DOHH2 (cell line): ENCODE data around the gene ZW10.

Experiments
- EZH2phosphoT487 ChIP-seq: fragments of 200-600 bp; sonication (generic); IDR thresholded peaks from 2 replicates; pipeline ENCODE4 v1.6.1; 2017; ENCODE audit warnings: borderline replicate concordance, mild to moderate bottlenecking, antibody characterized with exemption, low read length, moderate library complexity, mixed read lengths
- TF ChIP-seq, protein P1 (sequence below): fragments of 200-600 bp; sonication (generic); IDR thresholded peaks from one replicate; pipeline ENCODE4 v1.5.1; 2014; ENCODE audit warnings: antibody characterized with exemption, mild to moderate bottlenecking, low read depth, low read length; ENCODE audit not compliant: poor library complexity, severe bottlenecking

DNA sequence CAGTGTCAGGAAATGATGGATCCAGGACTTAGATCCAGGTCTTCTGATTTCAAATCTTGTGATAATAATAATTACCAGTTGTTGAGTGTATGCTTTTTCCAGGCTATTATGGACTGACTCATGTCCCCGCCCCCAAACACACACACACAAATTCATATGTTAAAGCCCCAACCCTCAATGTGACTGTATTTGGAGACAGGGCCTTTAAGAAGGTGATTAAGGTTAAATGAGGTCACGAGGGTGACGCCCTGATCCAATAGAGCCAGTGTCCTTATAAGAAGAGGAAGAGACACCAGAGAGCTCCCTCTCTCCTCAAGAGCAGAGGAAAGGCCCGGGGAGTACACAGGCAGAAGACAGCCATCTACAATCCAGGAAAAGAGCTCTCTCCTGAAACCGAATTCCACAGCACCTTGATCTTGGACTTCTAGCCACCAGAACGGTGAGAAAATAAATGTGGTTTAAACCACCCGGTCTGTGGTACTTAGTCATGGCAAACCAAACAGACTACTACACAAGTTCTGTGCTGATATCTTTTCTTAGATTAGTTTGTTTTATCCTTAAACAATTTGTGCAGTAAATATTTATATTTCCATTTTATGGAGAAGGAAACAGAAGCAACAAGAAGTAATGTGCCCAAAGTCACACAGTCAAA, 75.6 kb downstream of the ZW10 start:
- TF ChIP-seq, protein P1, sequence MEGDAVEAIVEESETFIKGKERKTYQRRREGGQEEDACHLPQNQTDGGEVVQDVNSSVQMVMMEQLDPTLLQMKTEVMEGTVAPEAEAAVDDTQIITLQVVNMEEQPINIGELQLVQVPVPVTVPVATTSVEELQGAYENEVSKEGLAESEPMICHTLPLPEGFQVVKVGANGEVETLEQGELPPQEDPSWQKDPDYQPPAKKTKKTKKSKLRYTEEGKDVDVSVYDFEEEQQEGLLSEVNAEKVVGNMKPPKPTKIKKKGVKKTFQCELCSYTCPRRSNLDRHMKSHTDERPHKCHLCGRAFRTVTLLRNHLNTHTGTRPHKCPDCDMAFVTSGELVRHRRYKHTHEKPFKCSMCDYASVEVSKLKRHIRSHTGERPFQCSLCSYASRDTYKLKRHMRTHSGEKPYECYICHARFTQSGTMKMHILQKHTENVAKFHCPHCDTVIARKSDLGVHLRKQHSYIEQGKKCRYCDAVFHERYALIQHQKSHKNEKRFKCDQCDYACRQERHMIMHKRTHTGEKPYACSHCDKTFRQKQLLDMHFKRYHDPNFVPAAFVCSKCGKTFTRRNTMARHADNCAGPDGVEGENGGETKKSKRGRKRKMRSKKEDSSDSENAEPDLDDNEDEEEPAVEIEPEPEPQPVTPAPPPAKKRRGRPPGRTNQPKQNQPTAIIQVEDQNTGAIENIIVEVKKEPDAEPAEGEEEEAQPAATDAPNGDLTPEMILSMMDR: no peak
- no peak for TF ChIP-seq EZH2phosphoT487
